ENCODE data around the gene SELENON. TPM values are rescaled to one million over a fixed set of nuclear protein-coding genes. Genes with fewer than 3 reads are reported as not detected.

The SELENON gene
- total and polyA plus RNA-seq, 2 experiments from 2014 or later: 26.7 to 37.7 TPM

DNA sequence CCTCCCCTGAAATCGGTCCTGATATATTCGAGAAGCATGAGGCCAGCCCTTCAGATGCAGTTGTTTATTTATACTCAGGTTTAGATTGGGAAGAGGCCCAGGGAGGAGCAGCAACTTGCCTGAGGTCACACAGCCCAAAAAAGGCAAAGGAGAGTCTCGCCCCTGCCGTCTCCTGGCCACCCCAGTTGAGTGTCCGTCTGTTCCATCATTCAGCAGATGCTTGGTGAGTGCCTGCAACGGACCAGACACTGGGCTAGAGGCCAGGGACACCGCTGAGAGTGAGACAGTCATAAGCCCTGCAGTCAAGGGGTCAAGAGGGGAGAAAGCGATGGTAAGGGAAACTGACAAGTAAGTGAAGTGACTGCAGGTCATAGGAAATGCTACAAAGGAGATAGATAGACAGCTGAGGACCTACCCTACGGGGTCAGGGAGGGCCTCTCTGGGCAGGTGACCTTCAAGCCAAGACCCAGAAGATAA, 15.4 kb upstream of the SELENON start:
- Histone ChIP-seq H3K79me2 (no peaks in the 10 kb centered on the region), H2AFZ (no peak overlapping the region), H3K36me3 (replicated peaks; ENCODE audit: insufficient read depth, low read depth) (no peaks in the 10 kb centered on the region), H3K4me2 (no peak overlapping the region), H3K4me3 (no peak overlapping the region), H3K9me2 (replicated peaks; ENCODE audit: insufficient read depth) (no peaks in the 10 kb centered on the region), H3K9me3 (ENCODE audit: low read depth) (no peaks in the 10 kb centered on the region), H3K4me1 (ENCODE audit: insufficient read depth) (peaks cover 41% of the 10 kb centered on the region), H3K27me3 (no peaks in the 10 kb centered on the region), H3K27ac (peak overlapping the region; percentile 56), H4K20me1 (ENCODE audit: insufficient read depth, poor library complexity, severe bottlenecking) (no peaks in the 10 kb centered on the region)
- TF ChIP-seq CTCF (IDR thresholded peaks at IDR 0.05; ENCODE audit: poor library complexity) (no peak), EZH2phosphoT487 (IDR thresholded peaks at IDR 0.05; ENCODE audit: low read depth, severe bottlenecking, unreplicated experiment) (no peak), EZH2 (IDR thresholded peaks at IDR 0.05; ENCODE audit: borderline replicate concordance) (no peak)
- no peak for DNase-seq (ENCODE audit: low spot score)
- 64% methylated on average over 9 of the region's 9 CpGs for WGBS (ENCODE audit: low lambda C conversion rate, missing lambda C conversion rate)

GRCh38 chr1:25785333-25786067, 14.5 kb upstream of the SELENON start:
- TF ChIP-seq CTCF (IDR thresholded peaks at IDR 0.05; ENCODE audit: poor library complexity) (no peak), EZH2phosphoT487 (IDR thresholded peaks at IDR 0.05; ENCODE audit: low read depth, severe bottlenecking, unreplicated experiment) (no peak), EZH2 (IDR thresholded peaks at IDR 0.05; ENCODE audit: borderline replicate concordance) (no peak)
- Histone ChIP-seq H3K27me3 (no peaks in the 10 kb centered on the region), H3K9me2 (replicated peaks; ENCODE audit: insufficient read depth) (no peaks in the 10 kb centered on the region), H3K9me3 (ENCODE audit: low read depth) (no peaks in the 10 kb centered on the region), H3K27ac (peak overlapping the region; percentile 56), H3K36me3 (replicated peaks; ENCODE audit: insufficient read depth, low read depth) (no peaks in the 10 kb centered on the region), H3K4me3 (no peak overlapping the region), H3K4me1 (ENCODE audit: insufficient read depth) (peaks cover 32% of the 10 kb centered on the region), H4K20me1 (ENCODE audit: insufficient read depth, poor library complexity, severe bottlenecking) (no peaks in the 10 kb centered on the region), H2AFZ (no peak overlapping the region), H3K4me2 (no peak overlapping the region), H3K79me2 (no peaks in the 10 kb centered on the region)
- 77% methylated on average over 10 of the region's 10 CpGs for WGBS (ENCODE audit: low lambda C conversion rate, missing lambda C conversion rate)
- DNase-seq (ENCODE audit: low spot score): no peak

- Histone ChIP-seq H3K4me1 (ENCODE audit: insufficient read depth) (peaks cover 26% of the 10 kb centered on the region), H3K27me3 (no peaks in the 10 kb centered on the region), H4K20me1 (ENCODE audit: insufficient read depth, poor library complexity, severe bottlenecking) (no peaks in the 10 kb centered on the region), H3K9me2 (replicated peaks; ENCODE audit: insufficient read depth) (no peaks in the 10 kb centered on the region), H3K9me3 (ENCODE audit: low read depth) (no peaks in the 10 kb centered on the region), H3K4me2 (no peak overlapping the region), H3K4me3 (no peak overlapping the region), H2AFZ (no peak overlapping the region), H3K27ac (peak overlapping the region; percentile 56), H3K36me3 (replicated peaks; ENCODE audit: insufficient read depth, low read depth) (no peaks in the 10 kb centered on the region), H3K79me2 (no peaks in the 10 kb centered on the region)
- WGBS (ENCODE audit: low lambda C conversion rate, missing lambda C conversion rate): 72% methylated on average over 11 of the region's 11 CpGs
- DNase-seq (ENCODE audit: low spot score): no peak
- no peak for TF ChIP-seq CTCF (IDR thresholded peaks at IDR 0.05; ENCODE audit: poor library complexity)
Observed at GRCh38 chr1:25786887-25787759, 12.9 kb upstream of the SELENON start.

Measured in hepatocyte (in vitro differentiated cells).